PC-3 (cell line): Measurements from ENCODE around the gene LOXHD1. TPM values are rescaled to one million over a fixed set of nuclear protein-coding genes. Genes with fewer than 3 reads are reported as not detected.

Experiments used
- ATAC-seq: fragments of 200-7000 bp; cut with Tn5 transposase; 2 replicates; pipeline ENCODE4 v1.9.1; 2020; ENCODE audit warnings: mild to moderate bottlenecking, moderate library complexity
- BruUV-seq: library from RNA; stranded (reverse); fragments of 400-500 nt; replicated peaks from 2 replicates; lab custom pipeline; 2021; lab: Mats Ljungman, UMichigan
- CTCF ChIA-PET: fragments of 300-600 bp; sonication (Branson Sonifier 250); formaldehyde crosslinking; loops from one replicate; lab custom pipeline; 2022; ENCODE audit warnings: antibody characterized with exemption; lab: Charles Lee
- POLR2A ChIA-PET: fragments of 300-600 bp; sonication (Branson Sonifier 250); formaldehyde crosslinking; loops from one replicate; lab custom pipeline; 2022; ENCODE audit warnings: antibody characterized with exemption; ENCODE audit not compliant: unreplicated experiment; lab: Charles Lee
- DNase-seq: peaks from one replicate; pipeline ENCODE4 v3.0.0-alpha.2; 2015
- H2AFZ ChIP-seq: fragments of 300-600 bp; sonication (generic); 2 replicates; pipeline ENCODE4 v1.6.0; 2016; ENCODE audit warnings: antibody characterized with exemption, low read length
- H3F3A ChIP-seq: fragments of 300-600 bp; sonication (generic); one replicate; pipeline ENCODE4 v1.6.0; 2017; ENCODE audit warnings: antibody characterized with exemption, low read length, control low read depth, mild to moderate bottlenecking; ENCODE audit not compliant: unreplicated experiment
- H3K27ac ChIP-seq: fragments of 300-600 bp; sonication (generic); 2 replicates; pipeline ENCODE4 v1.5.1; 2016; ENCODE audit warnings: mild to moderate bottlenecking, low read length
- H3K27me3 ChIP-seq: fragments of 300-600 bp; sonication (generic); 2 replicates; pipeline ENCODE4 v1.6.1; 2016; ENCODE audit warnings: low read length, mixed read lengths
- H3K36me3 ChIP-seq: fragments of 300-600 bp; sonication (generic); 2 replicates; pipeline ENCODE4 v1.6.1; 2016; ENCODE audit warnings: low read depth, mixed run types, low read length, mixed read lengths
- H3K4me1 ChIP-seq: fragments of 300-600 bp; sonication (generic); 2 replicates; pipeline ENCODE4 v1.5.1; 2016; ENCODE audit warnings: low read length; ENCODE audit not compliant: insufficient read depth
- H3K4me2 ChIP-seq: fragments of 300-600 bp; sonication (generic); 2 replicates; pipeline ENCODE4 v1.6.0; 2016; ENCODE audit warnings: low read length
- H3K4me3 ChIP-seq: fragments of 300-600 bp; sonication (generic); 2 replicates; pipeline ENCODE4 v1.5.1; 2016; ENCODE audit warnings: mild to moderate bottlenecking, low read length, mixed read lengths
- H3K79me2 ChIP-seq: fragments of 300-600 bp; sonication (generic); 2 replicates; pipeline ENCODE4 v1.6.1; 2017; ENCODE audit warnings: low read length, mixed read lengths
- H3K9ac ChIP-seq: fragments of 300-600 bp; sonication (generic); 2 replicates; pipeline ENCODE4 v1.6.0; 2016; ENCODE audit warnings: mild to moderate bottlenecking, low read length
- H3K9me2 ChIP-seq: fragments of 300-600 bp; sonication (generic); replicated peaks from 2 replicates; pipeline ENCODE4 v1.6.1; 2016; ENCODE audit warnings: mixed run types, low read length, mixed read lengths
- H3K9me3 ChIP-seq: fragments of 300-600 bp; sonication (generic); 2 replicates; pipeline ENCODE4 v1.6.1; 2016; ENCODE audit warnings: low read length, mixed read lengths
- H4K20me1 ChIP-seq: fragments of 300-600 bp; sonication (generic); 2 replicates; pipeline ENCODE4 v1.6.1; 2016; ENCODE audit warnings: low read length, mixed read lengths
- EZH2 ChIP-seq: fragments of 300-600 bp; sonication (generic); IDR thresholded peaks from one replicate; pipeline ENCODE4 v1.6.1; 2017; ENCODE audit warnings: antibody characterized with exemption, mild to moderate bottlenecking, low read length; ENCODE audit not compliant: unreplicated experiment
- EZH2phosphoT487 ChIP-seq: fragments of 300-600 bp; sonication (generic); IDR thresholded peaks from 2 replicates; pipeline ENCODE4 v1.6.1; 2018; ENCODE audit warnings: mild to moderate bottlenecking, antibody characterized with exemption, low read length, borderline replicate concordance
- intact Hi-C: fragments of 100-400 bp; cut with micrococcal nuclease; formaldehyde crosslinking; loops from 2 replicates; pipeline ENCODE4 v1.9.0; 2023
- total RNA-seq: library from RNA; depleted of rRNA; stranded (reverse); fragments of >200 nt; gene quantifications from 2 replicates; pipeline ENCODE4 v1.2.3, GENCODE V29; 2014
- TF ChIP-seq, protein P1 (sequence below): fragments of 300-600 bp; sonication (generic); conservative IDR thresholded peaks from 2 replicates; pipeline ENCODE4 v1.5.1; 2017; ENCODE audit warnings: antibody characterized with exemption, low read depth, mild to moderate bottlenecking, low read length

LOXHD1 gene
- total RNA-seq, 1 experiment from 2014 or later, result not detected

DNA sequence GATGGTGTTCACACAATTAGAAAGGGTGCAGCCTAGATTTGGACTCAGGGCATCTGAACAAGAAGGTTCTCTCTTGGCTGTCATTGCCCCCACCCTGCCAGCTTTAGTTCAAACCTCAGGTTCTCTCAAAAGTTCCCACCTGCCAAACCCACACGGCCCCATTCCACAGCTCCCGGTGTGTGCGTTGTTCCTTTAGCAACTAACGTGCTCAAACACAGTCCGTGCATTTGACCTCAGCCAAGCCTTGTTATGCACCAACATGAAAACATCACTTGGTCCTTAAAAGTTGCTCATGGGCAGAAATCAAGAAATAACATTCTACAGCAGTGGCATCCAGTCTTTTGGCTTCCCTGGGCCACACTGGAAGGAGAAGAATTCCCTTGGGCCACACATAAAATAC is 32.0 kb downstream of the LOXHD1 start:
- no peak for ATAC-seq
- Histone ChIP-seq H3K4me3 (no peak overlapping the region), H3K9me3 (no peaks in the 10 kb centered on the region), H4K20me1 (no peaks in the 10 kb centered on the region), H3K79me2 (no peaks in the 10 kb centered on the region), H2AFZ (no peak overlapping the region), H3K4me1 (no peaks in the 10 kb centered on the region), H3K9me2 (no peaks in the 10 kb centered on the region), H3K9ac (no peak overlapping the region), H3K27ac (no peak overlapping the region), H3K27me3 (no peaks in the 10 kb centered on the region), H3K36me3 (no peaks in the 10 kb centered on the region), H3F3A (no peaks in the 10 kb centered on the region), H3K4me2 (no peak overlapping the region)
- CTCF ChIA-PET, result interaction anchor here (0.6 kb wide), 2 partner anchors 33 to 71 kb away, joined by 3 to 4 read pairs; no protein-coding TSS in a partner anchor
- intact Hi-C loops, result no loop called here
- no TSS peak for BruUV-seq
- POLR2A ChIA-PET, result interaction anchor here (0.6 kb wide), 1 partner anchor 116 kb away, joined by 4 read pairs; no protein-coding TSS in a partner anchor
- TF ChIP-seq, protein P1, sequence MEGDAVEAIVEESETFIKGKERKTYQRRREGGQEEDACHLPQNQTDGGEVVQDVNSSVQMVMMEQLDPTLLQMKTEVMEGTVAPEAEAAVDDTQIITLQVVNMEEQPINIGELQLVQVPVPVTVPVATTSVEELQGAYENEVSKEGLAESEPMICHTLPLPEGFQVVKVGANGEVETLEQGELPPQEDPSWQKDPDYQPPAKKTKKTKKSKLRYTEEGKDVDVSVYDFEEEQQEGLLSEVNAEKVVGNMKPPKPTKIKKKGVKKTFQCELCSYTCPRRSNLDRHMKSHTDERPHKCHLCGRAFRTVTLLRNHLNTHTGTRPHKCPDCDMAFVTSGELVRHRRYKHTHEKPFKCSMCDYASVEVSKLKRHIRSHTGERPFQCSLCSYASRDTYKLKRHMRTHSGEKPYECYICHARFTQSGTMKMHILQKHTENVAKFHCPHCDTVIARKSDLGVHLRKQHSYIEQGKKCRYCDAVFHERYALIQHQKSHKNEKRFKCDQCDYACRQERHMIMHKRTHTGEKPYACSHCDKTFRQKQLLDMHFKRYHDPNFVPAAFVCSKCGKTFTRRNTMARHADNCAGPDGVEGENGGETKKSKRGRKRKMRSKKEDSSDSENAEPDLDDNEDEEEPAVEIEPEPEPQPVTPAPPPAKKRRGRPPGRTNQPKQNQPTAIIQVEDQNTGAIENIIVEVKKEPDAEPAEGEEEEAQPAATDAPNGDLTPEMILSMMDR, result no peak
- TF ChIP-seq EZH2 (no peak), EZH2phosphoT487 (no peak)
- DNase-seq, result no peak

DNA sequence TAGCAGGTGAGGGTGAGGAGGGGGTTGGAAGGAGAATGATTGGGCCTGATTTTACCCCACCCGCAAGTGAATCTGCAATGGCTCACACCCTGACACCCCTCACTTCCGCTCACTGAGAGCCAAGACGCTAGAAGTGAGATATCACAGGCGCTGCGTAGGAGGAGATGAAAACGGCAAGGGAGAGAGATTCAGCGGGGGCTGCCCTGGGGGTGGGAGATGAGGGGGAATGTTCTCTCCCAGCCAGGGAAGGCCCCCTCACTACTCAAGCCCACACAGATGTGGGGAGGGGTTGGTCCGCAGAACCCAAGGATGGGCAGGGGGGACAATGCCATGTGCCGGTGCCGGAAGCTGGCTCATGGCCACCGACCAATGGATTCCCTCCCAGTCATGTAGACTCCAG is 32.9 kb downstream of the LOXHD1 start:
- no peak overlapping the region for H3K4me3 ChIP-seq
- DNase-seq (no peak), ATAC-seq (no peak)
- no peaks in the 10 kb centered on the region for H3K9me2 ChIP-seq
- no peak overlapping the region for H2AFZ ChIP-seq
- H3K4me1 ChIP-seq, result no peaks in the 10 kb centered on the region
- no peaks in the 10 kb centered on the region for H3F3A ChIP-seq
- CTCF ChIA-PET, result no interaction called here
- H3K36me3 ChIP-seq, result no peaks in the 10 kb centered on the region
- H3K27ac ChIP-seq, result no peak overlapping the region
- TF ChIP-seq EZH2phosphoT487, result no peak
- TF ChIP-seq EZH2, result no peak
- TF ChIP-seq, protein P1, result no peak
- no peak overlapping the region for H3K4me2 ChIP-seq
- no peaks in the 10 kb centered on the region for H3K79me2 ChIP-seq
- BruUV-seq, result no TSS peak
- intact Hi-C loops, result no loop called here
- POLR2A ChIA-PET, result no interaction called here
- no peaks in the 10 kb centered on the region for H3K27me3 ChIP-seq
- H3K9me3 ChIP-seq, result no peaks in the 10 kb centered on the region
- no peaks in the 10 kb centered on the region for H4K20me1 ChIP-seq
- no peak overlapping the region for H3K9ac ChIP-seq

DNA sequence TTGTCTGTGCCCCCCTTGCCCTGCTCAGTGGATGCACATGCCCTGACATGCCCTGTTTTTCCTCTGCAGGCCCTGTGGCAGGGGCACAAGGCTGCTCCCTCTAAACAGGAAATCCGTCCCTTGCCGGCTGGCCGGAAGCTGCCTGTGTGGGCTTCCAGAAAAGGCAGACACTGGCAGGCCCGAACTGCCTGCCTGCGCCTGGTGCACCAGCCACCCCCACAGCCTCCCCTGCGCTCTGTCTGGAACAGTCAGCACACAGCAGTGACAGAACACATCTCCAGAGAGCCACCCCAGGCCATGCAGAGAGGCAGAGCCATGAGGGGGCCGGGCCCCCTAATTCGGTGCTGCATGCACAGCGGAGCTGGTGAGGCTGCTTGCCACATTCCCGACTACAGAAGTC is 33.5 kb downstream of the LOXHD1 start:
- H3F3A ChIP-seq, result no peaks in the 10 kb centered on the region
- H3K27me3 ChIP-seq, result no peaks in the 10 kb centered on the region
- no peaks in the 10 kb centered on the region for H4K20me1 ChIP-seq
- no peaks in the 10 kb centered on the region for H3K36me3 ChIP-seq
- no TSS peak for BruUV-seq
- no peak overlapping the region for H2AFZ ChIP-seq
- H3K4me3 ChIP-seq, result no peak overlapping the region
- no peaks in the 10 kb centered on the region for H3K4me1 ChIP-seq
- CTCF ChIA-PET, result interaction anchor here (0.5 to 1.0 kb wide), 6 partner anchors 35 to 342 kb away, joined by 3 to 4 read pairs (median 3); no protein-coding TSS in a partner anchor
- intact Hi-C loops, result loop anchor here (1.0 kb wide), 1 partner anchor 342 kb away; no protein-coding TSS in a partner anchor
- no peak overlapping the region for H3K27ac ChIP-seq
- no peak overlapping the region for H3K4me2 ChIP-seq
- POLR2A ChIA-PET, result no interaction called here
- no peaks in the 10 kb centered on the region for H3K9me2 ChIP-seq
- ATAC-seq (no peak), DNase-seq (no peak)
- no peak for TF ChIP-seq EZH2
- TF ChIP-seq, protein P1, result no peak
- TF ChIP-seq EZH2phosphoT487, result no peak
- H3K79me2 ChIP-seq, result no peaks in the 10 kb centered on the region
- H3K9me3 ChIP-seq, result no peaks in the 10 kb centered on the region
- H3K9ac ChIP-seq, result no peak overlapping the region
